Adrenal gland (tissue), 12 donors: Measurements from ENCODE around the gene C1D. TPM values are rescaled to one million over a fixed set of nuclear protein-coding genes. Genes with fewer than 3 reads are reported as not detected.
A peak's percentile ranks its signal among the peaks of the same experiment; 100 is the strongest.
"Not testable (repeated sequence)": the region's sequence is repeated elsewhere in the genome, so short reads cannot be mapped to it uniquely, and the experiment has no call there.

Experiments used
- DNase-seq, 7 donors: peaks; one replicate each; pipeline ENCODE4 v3.0.0-alpha.2; 2019 to 2020
- H3K27ac ChIP-seq, 5 donors: fragments of 200-600 bp; sonication (generic) in 4 of 5; 1 replicate in 3 of 5; 2 replicates in 2 of 5; pipeline versions ENCODE4 v1.5.1 to v1.8.0; 2016 to 2020; ENCODE audit warnings: mild to moderate bottlenecking in 1 of 5
- H3K27me3 ChIP-seq: fragments of 200-600 bp; 2 replicates; pipeline ENCODE4 v1.8.0; 2021
- H3K36me3 ChIP-seq, 2 donors: fragments of 200-600 bp; replicated peaks in 1 of 2; 1 replicate in 1 of 2; 2 replicates in 1 of 2; pipeline versions ENCODE4 v1.5.1 to v1.8.0; 2018 to 2022
- H3K4me1 ChIP-seq, 2 donors: fragments of 200-600 bp; replicated peaks in 1 of 2; 1 replicate in 1 of 2; 2 replicates in 1 of 2; pipeline versions ENCODE4 v1.5.1 to v1.8.0; 2018 to 2021
- H3K4me3 ChIP-seq, 4 donors: fragments of 200-600 bp; sonication (generic) in 3 of 4; one replicate each; pipeline ENCODE4 v1.5.1; 2016 to 2018
- H3K9me3 ChIP-seq, 3 donors: fragments of 200-600 bp; sonication (generic) in 1 of 3; replicated peaks in 1 of 3; 1 replicate in 2 of 3; 2 replicates in 1 of 3; pipeline versions ENCODE4 v1.5.1 to v1.8.0; 2016 to 2021
- POLR2A ChIP-seq, 2 donors: fragments of 450-650 bp; IDR thresholded peaks; one replicate each; pipeline ENCODE4 v1.6.1; 2017; ENCODE audit warnings: antibody characterized with exemption in 2 of 2, mild to moderate bottlenecking in 2 of 2, moderate library complexity in 1 of 2
- WGBS, 4 donors: extraction: QIAGEN DNeasy Blood & Tissue Kit in 2 of 4; methylation state at CpG; one replicate each; pipeline versions ENCODE4 v1.1.5 to v1.1.7; 2013 to 2017; 5-methylcytosine and 5-hydroxymethylcytosine counted together
- intact Hi-C, 2 donors: fragments of 100-400 bp; cut with DNase I; formaldehyde crosslinking; loops; one replicate each; pipeline versions ENCODE4 v1.14.1 to v1.15.0; 2022 to 2023
- polyA plus RNA-seq, 3 donors: library from polyadenylated mRNA; stranded (reverse); fragments of 200-250 nt in 2 of 3; fragments of 350-450 nt in 1 of 3; fragmentation: Illumina TruSeq in 1 of 3; extraction: RNeasy Lipid Tissue Mini Kit (QIAGEN cat#74804) in 1 of 3; gene quantifications; one replicate each; pipeline ENCODE4 v1.2.3, GENCODE V29; 2013 to 2014
- total RNA-seq, 9 donors: library from RNA; depleted of rRNA in 4 of 9; stranded (reverse); fragments of >200 nt in 4 of 9; fragments of 120-200 nt in 1 of 9; fragmentation: NEBNext Ultra II Directional in 1 of 9; extraction: Animal tissue kit (Norgen Biotek cat#: 25700) in 1 of 9; gene quantifications; one replicate each; pipeline versions ENCODE4 v1.1.0 to v1.2.4, GENCODE V29; 2013 to 2023
- TF ChIP-seq, protein P1 (sequence below), 6 experiments: fragments of 450-650 bp in 4 of 6; fragments of 200-600 bp in 2 of 6; sonication (generic) in 1 of 6; IDR thresholded peaks; 1 replicate in 5 of 6; 2 replicates in 1 of 6; pipeline versions ENCODE4 v1.5.1 to v1.8.0; 2016 to 2021; ENCODE audit warnings: antibody characterized with exemption in 6 of 6, mild to moderate bottlenecking in 2 of 6, moderate library complexity in 1 of 6
- donor health status: healthy with polysubstance abuse.
- donor health status: Bipolar disorder and iron deficiency.
- donor health status: DM: yes; HTN: yes; CAD: no.
- donor health status: DM: no; HTN: no; CAD: no.
- donor health status: DM: no; HTN: no; CAD: no.
- donor health status: DM: yes; HTN: yes; CAD: no.

The C1D gene
- total and polyA plus RNA-seq, 12 donors: 7.3 to 77.8 (median 22.9) TPM

- H3K27ac ChIP-seq: no peak overlapping the region
- H3K4me3 ChIP-seq: no peak overlapping the region
- no peak for DNase-seq
- no peaks in the 10 kb centered on the region for H3K27me3 ChIP-seq
- no peaks in the 10 kb centered on the region for H3K36me3 ChIP-seq
- WGBS, 4 donors: 82 to 90% (median 83%) methylated on average over 4 of the region's 4 CpGs
- TF ChIP-seq, protein P1, sequence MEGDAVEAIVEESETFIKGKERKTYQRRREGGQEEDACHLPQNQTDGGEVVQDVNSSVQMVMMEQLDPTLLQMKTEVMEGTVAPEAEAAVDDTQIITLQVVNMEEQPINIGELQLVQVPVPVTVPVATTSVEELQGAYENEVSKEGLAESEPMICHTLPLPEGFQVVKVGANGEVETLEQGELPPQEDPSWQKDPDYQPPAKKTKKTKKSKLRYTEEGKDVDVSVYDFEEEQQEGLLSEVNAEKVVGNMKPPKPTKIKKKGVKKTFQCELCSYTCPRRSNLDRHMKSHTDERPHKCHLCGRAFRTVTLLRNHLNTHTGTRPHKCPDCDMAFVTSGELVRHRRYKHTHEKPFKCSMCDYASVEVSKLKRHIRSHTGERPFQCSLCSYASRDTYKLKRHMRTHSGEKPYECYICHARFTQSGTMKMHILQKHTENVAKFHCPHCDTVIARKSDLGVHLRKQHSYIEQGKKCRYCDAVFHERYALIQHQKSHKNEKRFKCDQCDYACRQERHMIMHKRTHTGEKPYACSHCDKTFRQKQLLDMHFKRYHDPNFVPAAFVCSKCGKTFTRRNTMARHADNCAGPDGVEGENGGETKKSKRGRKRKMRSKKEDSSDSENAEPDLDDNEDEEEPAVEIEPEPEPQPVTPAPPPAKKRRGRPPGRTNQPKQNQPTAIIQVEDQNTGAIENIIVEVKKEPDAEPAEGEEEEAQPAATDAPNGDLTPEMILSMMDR (IDR thresholded peaks at IDR 0.05): no peak
- no peak for TF ChIP-seq POLR2A (IDR thresholded peaks at IDR 0.05)
- H3K9me3 ChIP-seq: no peaks in the 10 kb centered on the region
- intact Hi-C loops: no loop called here
- no peaks in the 10 kb centered on the region for H3K4me1 ChIP-seq
Observed at GRCh38 chr2:68086166-68086565, 23.4 kb upstream of the C1D start.

DNA sequence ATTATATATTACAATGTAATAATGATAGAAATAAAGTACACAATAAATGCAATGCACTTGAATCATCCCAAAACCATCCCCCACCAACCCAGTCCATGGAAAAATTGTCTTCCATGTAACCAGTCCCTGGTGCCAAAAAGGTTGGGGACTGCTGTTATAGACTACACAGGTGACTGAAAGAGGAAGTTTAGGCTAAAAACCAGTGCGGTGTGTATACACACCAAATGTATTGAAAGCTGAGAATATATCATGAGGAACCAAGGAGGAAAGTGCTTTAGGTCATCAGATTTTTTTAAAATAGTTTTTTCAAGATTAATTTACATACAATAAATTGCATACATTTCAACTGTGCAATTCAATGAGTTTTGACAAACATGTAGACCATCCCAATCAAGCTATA is 20.5 kb upstream of the C1D start:
- no peak for TF ChIP-seq POLR2A (IDR thresholded peaks at IDR 0.05)
- TF ChIP-seq, protein P1 (IDR thresholded peaks at IDR 0.05): no peak
- no peak overlapping the region for H3K4me3 ChIP-seq
- no peak for DNase-seq
- H3K9me3 ChIP-seq: no peaks in the 10 kb centered on the region
- no peak overlapping the region for H3K27ac ChIP-seq
- H3K27me3 ChIP-seq: no peaks in the 10 kb centered on the region
- no peaks in the 10 kb centered on the region for H3K4me1 ChIP-seq
- H3K36me3 ChIP-seq: no peaks in the 10 kb centered on the region
- intact Hi-C loops: no loop called here
- WGBS, 4 donors: 81 to 97% (median 92%) methylated on average over 1 of the region's 1 CpG

- H3K9me3 ChIP-seq: no peaks in the 10 kb centered on the region
- no peak for DNase-seq
- TF ChIP-seq, protein P1 (IDR thresholded peaks at IDR 0.05): no peak
- TF ChIP-seq POLR2A (IDR thresholded peaks at IDR 0.05): no peak
- H3K36me3 ChIP-seq: no peaks in the 10 kb centered on the region
- H3K27me3 ChIP-seq: no peaks in the 10 kb centered on the region
- WGBS, 4 donors: 85 to 90% (median 86%) methylated on average over 6 of the region's 6 CpGs
- no peak overlapping the region for H3K4me3 ChIP-seq
- H3K4me1 ChIP-seq: no peaks in the 10 kb centered on the region
- intact Hi-C loops: no loop called here
- no peak overlapping the region for H3K27ac ChIP-seq
Observed at GRCh38 chr2:68074050-68074449, 11.2 kb upstream of the C1D start.

DNA sequence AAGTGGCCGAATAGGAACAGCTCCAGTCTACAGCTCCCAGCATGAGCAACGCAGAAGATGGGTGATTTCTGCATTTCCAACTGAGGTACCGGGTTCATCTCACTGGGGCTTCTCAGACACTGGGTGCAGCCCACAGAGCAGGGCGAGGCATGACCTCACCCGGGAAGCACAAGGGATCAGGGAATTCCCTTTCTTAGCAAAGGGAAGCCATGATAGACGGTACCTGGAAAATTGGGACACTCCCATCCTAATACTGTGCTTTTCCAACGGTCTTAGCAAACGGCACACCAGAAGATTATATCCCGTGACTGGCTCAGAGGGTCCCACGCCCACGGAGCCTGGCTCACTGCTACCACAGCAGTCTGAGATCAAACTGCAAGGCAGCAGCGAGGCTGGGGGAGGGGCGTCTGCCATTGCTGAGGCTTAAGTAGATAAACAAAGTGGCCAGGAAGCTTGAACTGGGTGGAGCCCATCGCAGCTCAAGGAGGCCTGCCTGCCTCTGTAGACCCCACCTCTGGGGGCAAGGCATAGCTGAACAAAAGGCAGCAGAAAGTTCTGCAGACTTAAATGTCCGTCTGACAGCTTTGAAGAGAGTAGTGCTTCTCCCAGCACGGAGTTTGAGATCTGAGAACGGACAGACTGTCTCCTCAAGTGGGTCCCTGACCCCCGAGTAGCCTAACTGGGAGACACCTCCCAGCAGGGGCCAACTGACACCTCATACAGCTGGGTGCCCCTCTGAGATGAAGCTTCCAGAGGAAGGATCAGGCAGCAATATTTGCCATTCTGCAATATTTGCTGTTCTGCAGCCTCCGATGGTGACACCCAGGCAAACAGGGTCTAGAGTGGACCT is 1.2 kb upstream of the C1D start:
- DNase-seq: peak in 3 of 7 donors; percentile 23 to 60 (median 24)
- H3K27ac ChIP-seq, H3K27me3 ChIP-seq, H3K36me3 ChIP-seq, H3K4me3 ChIP-seq, intact Hi-C loops, H3K9me3 ChIP-seq: not testable (repeated sequence)
- peaks cover 6 to 37% of the 10 kb centered on the region in 2 donors for H3K4me1 ChIP-seq
- 70 to 86% (median 83%) methylated on average over 15 to 19 of the region's 19 CpGs for WGBS, 4 donors

DNA sequence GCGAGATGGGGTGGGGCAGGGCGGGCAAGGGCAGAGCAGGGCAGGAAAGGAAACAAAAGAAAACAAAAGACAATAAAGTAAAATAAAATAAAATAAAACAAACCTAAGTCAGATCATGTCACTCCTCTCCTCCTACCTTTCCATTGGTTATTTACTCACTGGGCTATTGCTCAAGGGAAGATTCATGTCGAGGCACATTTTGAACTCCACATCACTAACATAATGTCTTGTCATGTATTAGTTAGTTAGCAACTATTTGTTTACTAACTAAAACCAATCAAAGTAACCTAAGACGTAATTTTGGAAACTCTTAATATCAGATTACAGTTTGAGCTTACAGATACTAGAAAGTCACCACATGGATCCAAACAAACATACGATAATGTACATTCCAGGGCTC is 2.2 kb downstream of the C1D start:
- intact Hi-C loops: no loop called here
- Histone ChIP-seq H3K27me3 (no peaks in the 10 kb centered on the region), H3K36me3 (no peaks in the 10 kb centered on the region), H3K4me3 (no peak overlapping the region), H3K4me1 (peaks cover 6 to 42% of the 10 kb centered on the region in 2 donors), H3K9me3 (no peaks in the 10 kb centered on the region), H3K27ac (no peak overlapping the region)
- DNase-seq: no peak
- TF ChIP-seq, protein P1 (IDR thresholded peaks at IDR 0.05): no peak
- TF ChIP-seq POLR2A (IDR thresholded peaks at IDR 0.05): no peak
- WGBS, 4 donors: 84 to 93% (median 89%) methylated on average over 5 of the region's 5 CpGs
